K562 (cell line): Measurements from ENCODE around the gene CREM. TPM values are rescaled to one million over a fixed set of nuclear protein-coding genes. Genes with fewer than 3 reads are reported as not detected.

Source experiments
- ARID4B ChIP-seq: sonication (generic); formaldehyde crosslinking; IDR thresholded peaks from 2 replicates; pipeline ENCODE4 v1.8.0; 2022; ENCODE audit warnings: mild to moderate bottlenecking, missing genetic modification reagents
- CSDE1 ChIP-seq, 2 experiments: fragments of 450-650 bp; IDR thresholded peaks; 2 replicates each; pipeline ENCODE4 v1.6.1; 2016; ENCODE audit warnings: mild to moderate bottlenecking in 1 of 2
- ETV6 ChIP-seq, 3 experiments: fragments of 150-350 bp in 1 of 3; sonication (generic) in 1 of 3; formaldehyde crosslinking in 1 of 3; IDR thresholded peaks; 2 replicates each; pipeline versions ENCODE4 v1.6.1 to v1.8.0; 2014 to 2022; ENCODE audit warnings: borderline replicate concordance in 2 of 3, low read depth in 2 of 3, antibody characterized with exemption in 1 of 3, low read length in 1 of 3, mild to moderate bottlenecking in 1 of 3, missing genetic modification reagents in 1 of 3
- FOXK1 ChIP-seq: sonication (generic); formaldehyde crosslinking; IDR thresholded peaks from 2 replicates; pipeline ENCODE4 v1.8.0; 2022; ENCODE audit warnings: missing genetic modification reagents, mild to moderate bottlenecking, borderline replicate concordance
- KDM5B ChIP-seq: fragments of 200-600 bp; sonication (generic); IDR thresholded peaks from 2 replicates; pipeline ENCODE4 v1.6.1; 2012; ENCODE audit warnings: low read depth, mild to moderate bottlenecking, moderate library complexity, low read length, control low read depth, inconsistent platforms; ENCODE audit not compliant: insufficient replicate concordance
- MCM3 ChIP-seq: fragments of 450-650 bp; IDR thresholded peaks from 2 replicates; pipeline ENCODE4 v1.6.1; 2016
- NCOA6 ChIP-seq: fragments of 450-650 bp; IDR thresholded peaks from 2 replicates; pipeline ENCODE4 v1.6.1; 2017; ENCODE audit warnings: mild to moderate bottlenecking
- RBM25 ChIP-seq: fragments of 200-400 bp; formaldehyde crosslinking; IDR thresholded peaks from 2 replicates; pipeline ENCODE4 v1.6.1; 2018; ENCODE audit warnings: low read length, low read depth, moderate library complexity; ENCODE audit not compliant: severe bottlenecking
- SIX5 ChIP-seq, 2 experiments: IDR thresholded peaks; 2 replicates each; pipeline ENCODE4 v1.6.1; 2011; ENCODE audit warnings: low read length in 2 of 2, borderline replicate concordance in 1 of 2, low read depth in 1 of 2, mild to moderate bottlenecking in 1 of 2, moderate library complexity in 1 of 2; ENCODE audit not compliant: insufficient read depth in 1 of 2
- SMAD3 ChIP-seq: fragments of 450-650 bp; formaldehyde crosslinking; conservative IDR thresholded peaks from 2 replicates; pipeline ENCODE4 v1.4.0; 2020; ENCODE audit warnings: mild to moderate bottlenecking
- ZFX ChIP-seq: sonication (generic); formaldehyde crosslinking; IDR thresholded peaks from 2 replicates; pipeline ENCODE4 v1.8.0; 2022; ENCODE audit warnings: mild to moderate bottlenecking, missing genetic modification reagents, moderate library complexity
- polyA plus RNA-seq, 8 experiments: library from polyadenylated mRNA; depleted of rRNA in 4 of 8; stranded (reverse) in 5 of 8; unstranded in 3 of 8; fragments of >200 nt; fragmentation: Nextera tagmentation in 2 of 8; fragmentation: Illumina TruSeq in 1 of 8; extraction: Ambion mirVana in 2 of 8; extraction: Trizol in 1 of 8; gene quantifications; 2 replicates each; pipeline versions ENCODE4 v1.2.1 to v1.2.3, GENCODE V29; 2011 to 2014; ENCODE audit warnings: inconsistent platforms in 1 of 8, missing spikeins in 1 of 8
- total RNA-seq, 7 experiments: library from RNA; depleted of rRNA in 6 of 7; stranded (reverse); fragments of >200 nt in 6 of 7; fragmentation: Illumina TruSeq in 2 of 7; extraction: Trizol in 2 of 7; gene quantifications; 2 replicates each; pipeline versions ENCODE4 v1.2.1 to v1.2.3, GENCODE V29; 2011 to 2021; ENCODE audit warnings: low replicate concordance in 1 of 7
- TF ChIP-seq, protein P1 (sequence below): fragments of 150-350 bp; IDR thresholded peaks from 2 replicates; pipeline ENCODE4 v1.6.1; 2014; ENCODE audit warnings: low read depth, mild to moderate bottlenecking, low read length, borderline replicate concordance
- TF ChIP-seq, protein P2 (sequence below): fragments of 450-650 bp; IDR thresholded peaks from 2 replicates; pipeline ENCODE4 v1.6.1; 2017; ENCODE audit warnings: antibody characterized with exemption, mild to moderate bottlenecking

Gene CREM
- total and polyA plus RNA-seq, 9 of the 15 experiments (the other 6 are each of a cell fraction or from before 2014, with no cell fraction given), result 39.1 to 70.2 (median 48.3) TPM

DNA sequence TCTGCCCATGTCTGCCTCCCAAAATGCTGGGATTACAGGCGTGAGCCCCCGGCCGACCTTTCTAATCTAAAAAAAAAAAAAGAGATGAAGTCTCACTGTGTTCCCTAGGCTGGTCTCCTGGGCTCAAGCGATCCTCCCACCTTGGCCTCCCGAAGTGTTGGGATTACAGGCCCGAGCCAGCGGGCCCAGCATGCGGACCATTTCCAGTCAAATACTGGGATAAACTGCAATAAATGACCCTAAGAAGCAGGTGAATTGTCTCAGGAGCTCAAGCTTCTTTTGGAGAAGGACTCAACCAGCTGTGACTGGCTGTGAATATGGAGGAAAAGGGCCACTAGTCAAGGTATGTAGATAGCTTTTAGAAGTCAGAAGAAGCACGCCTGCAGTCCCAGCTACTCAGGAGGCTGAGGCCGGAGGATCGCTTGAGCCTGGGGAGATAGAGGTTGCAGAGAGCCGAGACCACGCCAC lies 550 bp upstream of the CREM start (continued):
- no peak for TF ChIP-seq SIX5 (IDR thresholded peaks at IDR 0.05; ENCODE audit: borderline replicate concordance in 1 of 2, insufficient read depth in 1 of 2, low read depth in 1 of 2, low read length in 2 of 2)
- TF ChIP-seq KDM5B, result peak; percentile 15
- no peak for TF ChIP-seq ETV6 (IDR thresholded peaks at IDR 0.05; ENCODE audit: borderline replicate concordance in 1 of 2, low read depth in 2 of 2, low read length in 1 of 2)
- no peak for TF ChIP-seq ETV6 (CRISPR knock-in tag; IDR thresholded peaks at IDR 0.05; ENCODE audit: borderline replicate concordance)
- no peak for TF ChIP-seq RBM25
- TF ChIP-seq MCM3, result no peak
- TF ChIP-seq, protein P1, sequence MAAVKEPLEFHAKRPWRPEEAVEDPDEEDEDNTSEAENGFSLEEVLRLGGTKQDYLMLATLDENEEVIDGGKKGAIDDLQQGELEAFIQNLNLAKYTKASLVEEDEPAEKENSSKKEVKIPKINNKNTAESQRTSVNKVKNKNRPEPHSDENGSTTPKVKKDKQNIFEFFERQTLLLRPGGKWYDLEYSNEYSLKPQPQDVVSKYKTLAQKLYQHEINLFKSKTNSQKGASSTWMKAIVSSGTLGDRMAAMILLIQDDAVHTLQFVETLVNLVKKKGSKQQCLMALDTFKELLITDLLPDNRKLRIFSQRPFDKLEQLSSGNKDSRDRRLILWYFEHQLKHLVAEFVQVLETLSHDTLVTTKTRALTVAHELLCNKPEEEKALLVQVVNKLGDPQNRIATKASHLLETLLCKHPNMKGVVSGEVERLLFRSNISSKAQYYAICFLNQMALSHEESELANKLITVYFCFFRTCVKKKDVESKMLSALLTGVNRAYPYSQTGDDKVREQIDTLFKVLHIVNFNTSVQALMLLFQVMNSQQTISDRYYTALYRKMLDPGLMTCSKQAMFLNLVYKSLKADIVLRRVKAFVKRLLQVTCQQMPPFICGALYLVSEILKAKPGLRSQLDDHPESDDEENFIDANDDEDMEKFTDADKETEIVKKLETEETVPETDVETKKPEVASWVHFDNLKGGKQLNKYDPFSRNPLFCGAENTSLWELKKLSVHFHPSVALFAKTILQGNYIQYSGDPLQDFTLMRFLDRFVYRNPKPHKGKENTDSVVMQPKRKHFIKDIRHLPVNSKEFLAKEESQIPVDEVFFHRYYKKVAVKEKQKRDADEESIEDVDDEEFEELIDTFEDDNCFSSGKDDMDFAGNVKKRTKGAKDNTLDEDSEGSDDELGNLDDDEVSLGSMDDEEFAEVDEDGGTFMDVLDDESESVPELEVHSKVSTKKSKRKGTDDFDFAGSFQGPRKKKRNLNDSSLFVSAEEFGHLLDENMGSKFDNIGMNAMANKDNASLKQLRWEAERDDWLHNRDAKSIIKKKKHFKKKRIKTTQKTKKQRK, result no peak
- 0 out of 4 replicates have a peak, but pooled peaks of 1 of the 2 experiments have one; percentile 19 for TF ChIP-seq CSDE1 (IDR thresholded peaks at IDR 0.05)
- TF ChIP-seq ZFX (CRISPR knock-in tag), result no peak; the same call in 1 of the 2 replicates
- no peak for TF ChIP-seq NCOA6
- TF ChIP-seq ARID4B (CRISPR knock-in tag), result no peak
- TF ChIP-seq, protein P2, sequence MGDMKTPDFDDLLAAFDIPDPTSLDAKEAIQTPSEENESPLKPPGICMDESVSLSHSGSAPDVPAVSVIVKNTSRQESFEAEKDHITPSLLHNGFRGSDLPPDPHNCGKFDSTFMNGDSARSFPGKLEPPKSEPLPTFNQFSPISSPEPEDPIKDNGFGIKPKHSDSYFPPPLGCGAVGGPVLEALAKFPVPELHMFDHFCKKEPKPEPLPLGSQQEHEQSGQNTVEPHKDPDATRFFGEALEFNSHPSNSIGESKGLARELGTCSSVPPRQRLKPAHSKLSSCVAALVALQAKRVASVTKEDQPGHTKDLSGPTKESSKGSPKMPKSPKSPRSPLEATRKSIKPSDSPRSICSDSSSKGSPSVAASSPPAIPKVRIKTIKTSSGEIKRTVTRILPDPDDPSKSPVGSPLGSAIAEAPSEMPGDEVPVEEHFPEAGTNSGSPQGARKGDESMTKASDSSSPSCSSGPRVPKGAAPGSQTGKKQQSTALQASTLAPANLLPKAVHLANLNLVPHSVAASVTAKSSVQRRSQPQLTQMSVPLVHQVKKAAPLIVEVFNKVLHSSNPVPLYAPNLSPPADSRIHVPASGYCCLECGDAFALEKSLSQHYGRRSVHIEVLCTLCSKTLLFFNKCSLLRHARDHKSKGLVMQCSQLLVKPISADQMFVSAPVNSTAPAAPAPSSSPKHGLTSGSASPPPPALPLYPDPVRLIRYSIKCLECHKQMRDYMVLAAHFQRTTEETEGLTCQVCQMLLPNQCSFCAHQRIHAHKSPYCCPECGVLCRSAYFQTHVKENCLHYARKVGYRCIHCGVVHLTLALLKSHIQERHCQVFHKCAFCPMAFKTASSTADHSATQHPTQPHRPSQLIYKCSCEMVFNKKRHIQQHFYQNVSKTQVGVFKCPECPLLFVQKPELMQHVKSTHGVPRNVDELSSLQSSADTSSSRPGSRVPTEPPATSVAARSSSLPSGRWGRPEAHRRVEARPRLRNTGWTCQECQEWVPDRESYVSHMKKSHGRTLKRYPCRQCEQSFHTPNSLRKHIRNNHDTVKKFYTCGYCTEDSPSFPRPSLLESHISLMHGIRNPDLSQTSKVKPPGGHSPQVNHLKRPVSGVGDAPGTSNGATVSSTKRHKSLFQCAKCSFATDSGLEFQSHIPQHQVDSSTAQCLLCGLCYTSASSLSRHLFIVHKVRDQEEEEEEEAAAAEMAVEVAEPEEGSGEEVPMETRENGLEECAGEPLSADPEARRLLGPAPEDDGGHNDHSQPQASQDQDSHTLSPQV, result peak; percentile 95; the same call in 1 of the 2 replicates
- TF ChIP-seq FOXK1 (CRISPR knock-in tag), result peak; percentile 68; the same call in 1 of the 2 replicates
- TF ChIP-seq SMAD3 (CRISPR knock-in tag), result 0 out of 2 replicates have a peak, but pooled peaks have one; percentile 21
